Nephron progenitor cell (in vitro differentiated cells): ENCODE results near the gene SFXN1.

Experiments
- DNase-seq: peaks from one replicate; pipeline ENCODE4 v3.0.0; 2021
- H3K27ac Mint-ChIP-seq: 2 replicates; pipeline ENCODE4 v1.8.0; 2021; ENCODE audit warnings: mild to moderate bottlenecking, moderate library complexity, mixed read lengths
- H3K27me3 Mint-ChIP-seq: 2 replicates; pipeline ENCODE4 v1.8.0; 2021; ENCODE audit warnings: mild to moderate bottlenecking, low read depth, mixed read lengths; ENCODE audit not compliant: poor library complexity
- H3K36me3 Mint-ChIP-seq: 2 replicates; pipeline ENCODE4 v1.8.0; 2021; ENCODE audit warnings: low read depth, mixed read lengths
- H3K4me1 Mint-ChIP-seq: 2 replicates; pipeline ENCODE4 v1.8.0; 2021; ENCODE audit warnings: mixed read lengths
- H3K4me3 Mint-ChIP-seq: 2 replicates; pipeline ENCODE4 v1.8.0; 2021; ENCODE audit warnings: mild to moderate bottlenecking, moderate library complexity, mixed read lengths
- H3K9me3 Mint-ChIP-seq: 2 replicates; pipeline ENCODE4 v1.8.0; 2021; ENCODE audit warnings: mild to moderate bottlenecking, moderate library complexity, mixed read lengths
- CTCF ChIP-seq: fragments of 200-600 bp; sonication (generic); IDR thresholded peaks from 2 replicates; pipeline ENCODE4 v1.5.0; 2021; ENCODE audit warnings: antibody characterized with exemption

The SFXN1 gene

GRCh38 chr5:175513297-175513696, 34.9 kb downstream of the SFXN1 start:
- no peak for TF ChIP-seq CTCF
- no peak for DNase-seq
- no peaks in the 10 kb centered on the region for H3K4me1 Mint-ChIP-seq
- H3K4me3 Mint-ChIP-seq, result no peak overlapping the region
- H3K36me3 Mint-ChIP-seq, result peaks cover 78% of the 10 kb centered on the region
- H3K27ac Mint-ChIP-seq, result no peak overlapping the region
- H3K27me3 Mint-ChIP-seq, result no peaks in the 10 kb centered on the region
- H3K9me3 Mint-ChIP-seq, result peaks cover 2% of the 10 kb centered on the region

GRCh38 chr5:175513726-175514125, 35.4 kb downstream of the SFXN1 start:
- Mint-ChIP-seq H3K36me3 (peaks cover 82% of the 10 kb centered on the region), H3K27me3 (no peaks in the 10 kb centered on the region), H3K4me3 (no peak overlapping the region), H3K27ac (peak overlapping the region; percentile 62), H3K9me3 (peaks cover 7% of the 10 kb centered on the region), H3K4me1 (no peaks in the 10 kb centered on the region)
- no peak for TF ChIP-seq CTCF
- no peak for DNase-seq

- H3K4me1 Mint-ChIP-seq, result no peaks in the 10 kb centered on the region
- peaks cover 89% of the 10 kb centered on the region for H3K36me3 Mint-ChIP-seq
- DNase-seq, result no peak
- no peak for TF ChIP-seq CTCF
- no peak overlapping the region for H3K27ac Mint-ChIP-seq
- H3K4me3 Mint-ChIP-seq, result no peak overlapping the region
- H3K9me3 Mint-ChIP-seq, result peaks cover 8% of the 10 kb centered on the region
- no peaks in the 10 kb centered on the region for H3K27me3 Mint-ChIP-seq
Measured at GRCh38 chr5:175516933-175517823, 38.8 kb downstream of the SFXN1 start.

DNA sequence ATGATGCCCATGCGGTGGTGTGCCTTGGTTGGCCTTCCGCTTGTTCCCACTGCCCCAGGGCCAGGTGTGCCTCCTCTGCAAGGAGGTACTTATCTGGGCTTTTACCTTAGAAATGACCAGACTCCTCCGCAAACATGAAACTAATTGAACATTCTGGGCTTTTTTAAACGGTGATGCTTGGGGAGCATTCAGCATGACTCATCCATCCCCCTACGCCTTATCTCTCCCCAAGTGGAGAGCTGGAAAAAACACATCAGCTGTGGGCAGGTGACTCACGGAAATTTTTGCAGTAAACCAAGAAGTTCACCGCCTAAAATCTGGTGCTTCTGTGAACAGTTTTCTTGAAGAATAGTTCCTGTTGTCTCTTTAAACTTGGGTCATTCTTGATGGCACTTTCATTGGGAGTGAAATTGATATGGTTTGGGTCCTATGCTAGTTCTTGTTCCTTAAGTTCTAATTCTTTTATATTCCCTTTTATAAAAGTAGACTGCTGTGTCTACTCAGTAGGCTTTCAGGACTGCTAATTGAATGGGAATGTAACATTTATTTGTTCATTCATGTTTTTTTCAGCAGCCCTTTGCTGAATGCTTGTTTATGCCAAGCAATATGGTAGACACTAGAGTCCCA, 39.6 kb downstream of the SFXN1 start:
- no peak overlapping the region for H3K27ac Mint-ChIP-seq
- peaks cover 87% of the 10 kb centered on the region for H3K36me3 Mint-ChIP-seq
- H3K9me3 Mint-ChIP-seq, result peaks cover 8% of the 10 kb centered on the region
- no peak for DNase-seq
- no peak overlapping the region for H3K4me3 Mint-ChIP-seq
- H3K4me1 Mint-ChIP-seq, result no peaks in the 10 kb centered on the region
- no peaks in the 10 kb centered on the region for H3K27me3 Mint-ChIP-seq
- TF ChIP-seq CTCF, result no peak

DNA sequence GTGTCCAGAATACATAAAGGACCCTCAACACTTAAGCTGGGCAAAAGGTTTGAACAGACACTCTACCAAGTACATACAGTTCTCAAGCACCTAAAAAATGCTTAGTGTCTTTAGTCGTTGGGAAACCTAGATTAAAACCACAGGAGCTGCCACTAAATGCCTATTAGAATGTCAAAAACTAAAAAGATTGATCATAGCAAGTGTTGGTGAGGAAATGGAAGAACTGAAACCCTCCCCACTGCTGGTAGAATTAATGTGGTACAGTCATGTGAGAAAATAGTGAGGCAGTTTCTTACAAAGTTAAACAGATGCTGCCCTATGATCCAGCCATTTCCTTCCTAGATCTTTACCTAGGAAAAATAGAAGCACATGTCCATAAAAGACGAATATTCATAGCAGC, 40.6 kb downstream of the SFXN1 start:
- no peaks in the 10 kb centered on the region for H3K4me1 Mint-ChIP-seq
- H3K27ac Mint-ChIP-seq, result no peak overlapping the region
- no peak overlapping the region for H3K4me3 Mint-ChIP-seq
- DNase-seq, result no peak
- peaks cover 8% of the 10 kb centered on the region for H3K9me3 Mint-ChIP-seq
- peaks cover 82% of the 10 kb centered on the region for H3K36me3 Mint-ChIP-seq
- no peak for TF ChIP-seq CTCF
- no peaks in the 10 kb centered on the region for H3K27me3 Mint-ChIP-seq

GRCh38 chr5:175520321-175520720, 42.0 kb downstream of the SFXN1 start:
- no peak for TF ChIP-seq CTCF
- Mint-ChIP-seq H3K27ac (no peak overlapping the region), H3K4me3 (no peak overlapping the region), H3K9me3 (peaks cover 8% of the 10 kb centered on the region), H3K4me1 (no peaks in the 10 kb centered on the region), H3K36me3 (peaks cover 82% of the 10 kb centered on the region), H3K27me3 (no peaks in the 10 kb centered on the region)
- no peak for DNase-seq
